GM13977 (cell line): ENCODE data around the gene ACAP2.

Experiments
- DNase-seq: peaks from one replicate; pipeline ENCODE4 v3.0.0; 2012; ENCODE audit warnings: low spot score
- CTCF ChIP-seq: IDR thresholded peaks from 2 replicates; pipeline ENCODE4 v1.5.1; 2012; ENCODE audit warnings: mild to moderate bottlenecking, control low read depth; ENCODE audit not compliant: insufficient read depth; ENCODE audit errors: extremely low read depth, missing control alignments
- in situ Hi-C: fragments of 300-500 bp; cut with MboI; formaldehyde crosslinking; loops from one replicate; pipeline ENCODE4 v1.12.0; 2022; ENCODE audit warnings: low sequenced_read_pairs, low pct_unique_long_range_greater_than_20kb, mixed read lengths, inconsistent platforms; ENCODE audit not compliant: unreplicated experiment

The ACAP2 gene

GRCh38 chr3:195394024-195394423 is 48.8 kb downstream of the ACAP2 start:
- peak; percentile 26 for DNase-seq
- in situ Hi-C loops: no loop called here
- TF ChIP-seq CTCF: no peak

- DNase-seq: no peak
- in situ Hi-C loops: no loop called here
- no peak for TF ChIP-seq CTCF
Measured at GRCh38 chr3:195388380-195388779, 54.4 kb downstream of the ACAP2 start.

- no peak for DNase-seq
- in situ Hi-C loops: no loop called here
- TF ChIP-seq CTCF: no peak
Measured at GRCh38 chr3:195386739-195387138, 56.1 kb downstream of the ACAP2 start.

GRCh38 chr3:195385526-195385925 is 57.3 kb downstream of the ACAP2 start:
- no peak for TF ChIP-seq CTCF
- no peak for DNase-seq
- in situ Hi-C loops: no loop called here

GRCh38 chr3:195384952-195385351 is 57.9 kb downstream of the ACAP2 start:
- no peak for TF ChIP-seq CTCF
- in situ Hi-C loops: no loop called here
- DNase-seq: no peak

GRCh38 chr3:195372220-195372619 is 70.6 kb downstream of the ACAP2 start:
- no peak for DNase-seq
- no peak for TF ChIP-seq CTCF
- in situ Hi-C loops: no loop called here
